Endodermal cell (in vitro differentiated cells): ENCODE data around the gene COMP. TPM values are rescaled to one million over a fixed set of nuclear protein-coding genes. Genes with fewer than 3 reads are reported as not detected.

Experiments used
- DNase-seq: peaks from one replicate; pipeline ENCODE4 v3.0.0-alpha.2; 2017
- H3K27ac ChIP-seq: 2 replicates; pipeline ENCODE4 v1.5.1; 2013; ENCODE audit warnings: mild to moderate bottlenecking, low read depth, low read length, moderate library complexity
- H3K27me3 ChIP-seq: 2 replicates; pipeline ENCODE4 v1.6.1; 2013; ENCODE audit warnings: mild to moderate bottlenecking, low read length, moderate library complexity; ENCODE audit not compliant: insufficient read depth, control insufficient read depth, poor library complexity, severe bottlenecking
- H3K36me3 ChIP-seq: 2 replicates; pipeline ENCODE4 v1.7.0; 2013; ENCODE audit warnings: mild to moderate bottlenecking, low read length, moderate library complexity; ENCODE audit not compliant: control insufficient read depth, insufficient read depth
- H3K4me1 ChIP-seq: one replicate; pipeline ENCODE4 v1.7.0; 2013; ENCODE audit warnings: low read length; ENCODE audit not compliant: control insufficient read depth, insufficient read depth
- H3K4me3 ChIP-seq: 2 replicates; pipeline ENCODE4 v1.5.1; 2013; ENCODE audit warnings: mild to moderate bottlenecking, low read length, moderate library complexity
- H3K9ac ChIP-seq: 2 replicates; pipeline ENCODE4 v1.6.1; 2013; ENCODE audit warnings: mild to moderate bottlenecking, low read length, moderate library complexity; ENCODE audit not compliant: poor library complexity, severe bottlenecking; ENCODE audit errors: extremely low read depth
- H3K9me3 ChIP-seq: 2 replicates; pipeline ENCODE4 v1.6.1; 2013; ENCODE audit warnings: mild to moderate bottlenecking, low read length, moderate library complexity; ENCODE audit not compliant: control insufficient read depth
- H3K27ac Mint-ChIP-seq: 2 replicates; pipeline ENCODE4 v1.8.0; 2020; ENCODE audit warnings: mixed read lengths
- H3K27me3 Mint-ChIP-seq: 2 replicates; pipeline ENCODE4 v1.8.0; 2021; ENCODE audit warnings: mild to moderate bottlenecking, mixed read lengths; ENCODE audit not compliant: insufficient read depth
- H3K36me3 Mint-ChIP-seq: 2 replicates; pipeline ENCODE4 v1.8.0; 2020; ENCODE audit warnings: low read depth, mixed read lengths
- H3K4me1 Mint-ChIP-seq: 2 replicates; pipeline ENCODE4 v1.8.0; 2020; ENCODE audit warnings: mixed read lengths
- H3K4me3 Mint-ChIP-seq: 2 replicates; pipeline ENCODE4 v1.8.0; 2020; ENCODE audit warnings: mild to moderate bottlenecking, moderate library complexity, mixed read lengths
- H3K9me3 Mint-ChIP-seq: 2 replicates; pipeline ENCODE4 v1.8.0; 2020; ENCODE audit warnings: mild to moderate bottlenecking, mixed read lengths
- CTCF ChIP-seq: fragments of 200-600 bp; sonication (generic); conservative IDR thresholded peaks from 2 replicates; pipeline ENCODE4 v1.5.0; 2021; ENCODE audit warnings: antibody characterized with exemption, mild to moderate bottlenecking
- WGBS, 2 experiments: methylation state at CpG; one replicate each; pipeline versions ENCODE4 v1.1.5 to v1.1.7; 2013; ENCODE audit warnings: missing lambda C conversion rate in 2 of 2, mixed read lengths in 1 of 2; ENCODE audit not compliant: insufficient coverage in 1 of 2, insufficient read length in 1 of 2; 5-methylcytosine and 5-hydroxymethylcytosine counted together
- total RNA-seq, 2 donors: library from RNA; stranded (reverse); fragmentation: NEBNext Ultra II Directional in 1 of 2; extraction: Animal tissue kit (Norgen Biotek cat#: 25700) in 1 of 2; gene quantifications; 2 replicates in 1 of 2; 3 replicates in 1 of 2; pipeline ENCODE4 v1.2.1, GENCODE V29; 2021

The COMP gene
- total RNA-seq, 2 donors from 2014 or later = not detected

GRCh38 chr19:18791315-18791678, 192 bp upstream of the COMP start:
- H3K9me3 ChIP-seq = no peaks in the 10 kb centered on the region
- H3K36me3 ChIP-seq = no peaks in the 10 kb centered on the region
- DNase-seq = no peak
- Mint-ChIP-seq H3K4me1 (peaks cover 6% of the 10 kb centered on the region), H3K36me3 (no peaks in the 10 kb centered on the region), H3K27me3 (peaks cover 98% of the 10 kb centered on the region), H3K9me3 (peaks cover 4% of the 10 kb centered on the region), H3K4me3 (no peak overlapping the region), H3K27ac (no peak overlapping the region)
- H3K4me3 ChIP-seq = no peak overlapping the region
- H3K27me3 ChIP-seq = peaks cover 100% of the 10 kb centered on the region
- H3K27ac ChIP-seq = no peak overlapping the region
- 19 to 31% methylated on average over 5 to 18 of the region's 21 CpGs for WGBS, 2 experiments
- no peaks in the 10 kb centered on the region for H3K4me1 ChIP-seq
- no peak overlapping the region for H3K9ac ChIP-seq
- TF ChIP-seq CTCF = no peak

- H3K27me3 ChIP-seq = peaks cover 100% of the 10 kb centered on the region
- WGBS, 2 experiments = 1 to 2% methylated on average over 15 to 55 of the region's 65 CpGs
- H3K4me3 ChIP-seq = no peak overlapping the region
- no peaks in the 10 kb centered on the region for H3K4me1 ChIP-seq
- no peak overlapping the region for H3K27ac Mint-ChIP-seq
- no peak overlapping the region for H3K27ac ChIP-seq
- H3K4me3 Mint-ChIP-seq = peak overlapping the region; percentile 44
- no peaks in the 10 kb centered on the region for H3K36me3 Mint-ChIP-seq
- no peaks in the 10 kb centered on the region for H3K36me3 ChIP-seq
- peaks cover 6% of the 10 kb centered on the region for H3K4me1 Mint-ChIP-seq
- H3K9ac ChIP-seq = no peak overlapping the region
- peak; percentile 89 for DNase-seq
- H3K27me3 Mint-ChIP-seq = peaks cover 99% of the 10 kb centered on the region
- H3K9me3 ChIP-seq = no peaks in the 10 kb centered on the region
- H3K9me3 Mint-ChIP-seq = peaks cover 4% of the 10 kb centered on the region
- TF ChIP-seq CTCF = no peak
These were observed 1.1 kb downstream of the COMP start for GRCh38 chr19:18789883-18790565.

GRCh38 chr19:18789422-18789869, 1.7 kb downstream of the COMP start:
- no peaks in the 10 kb centered on the region for H3K36me3 ChIP-seq

More at GRCh38 chr19:18789422-18789869, 1.7 kb downstream of the COMP start:
- DNase-seq = no peak
- Histone ChIP-seq H3K27me3 (peaks cover 100% of the 10 kb centered on the region), H3K27ac (no peak overlapping the region), H3K4me1 (no peaks in the 10 kb centered on the region), H3K4me3 (no peak overlapping the region), H3K9ac (no peak overlapping the region), H3K9me3 (no peaks in the 10 kb centered on the region)
- TF ChIP-seq CTCF = no peak
- peaks cover 4% of the 10 kb centered on the region for H3K9me3 Mint-ChIP-seq
- H3K36me3 Mint-ChIP-seq = no peaks in the 10 kb centered on the region
- 0 to 6% methylated on average over 1 to 38 of the region's 38 CpGs for WGBS, 2 experiments
- peak overlapping the region; percentile 44 for H3K4me3 Mint-ChIP-seq
- no peak overlapping the region for H3K27ac Mint-ChIP-seq
- peaks cover 99% of the 10 kb centered on the region for H3K27me3 Mint-ChIP-seq
- peaks cover 6% of the 10 kb centered on the region for H3K4me1 Mint-ChIP-seq
